ENCODE data around the gene RGS3.

- no peak for TF ChIP-seq CTCF (IDR thresholded peaks at IDR 0.05)
- TF ChIP-seq POLR2A (IDR thresholded peaks at IDR 0.05), result no peak
Observed at GRCh38 chr9:113520109-113520642, 56.6 kb downstream of the RGS3 start.

All from sigmoid colon (tissue), 3 donors.